ENCODE results near the gene SOCS6. TPM values are rescaled to one million over a fixed set of nuclear protein-coding genes. Genes with fewer than 3 reads are reported as not detected.
"Not testable (repeated sequence)": the region's sequence is repeated elsewhere in the genome, so short reads cannot be mapped to it uniquely, and the experiment has no call there.

Gene SOCS6
- total RNA-seq, 4 donors from 2014 or later = 16.3 to 26.5 (median 18.5) TPM

- TF ChIP-seq POLR2A (IDR thresholded peaks at IDR 0.05) = no peak
- no peak for TF ChIP-seq POLR2AphosphoS5 (IDR thresholded peaks at IDR 0.05)
- no peak for TF ChIP-seq CTCF (IDR thresholded peaks at IDR 0.05)
- no peak for TF ChIP-seq EP300 (IDR thresholded peaks at IDR 0.05)
- no peak for DNase-seq (ENCODE audit: low spot score in 2 of 2)
- Histone ChIP-seq H3K9me3 (no peaks in the 10 kb centered on the region), H3K27me3 (no peaks in the 10 kb centered on the region), H3K4me1 (no peaks in the 10 kb centered on the region), H3K36me3 (no peaks in the 10 kb centered on the region), H3K27ac (no peak overlapping the region), H3K4me3 (no peak overlapping the region)
- WGBS = 54% methylated on average over 2 of the region's 2 CpGs
These were observed 77.3 kb downstream of the SOCS6 start for GRCh38 chr18:70366174-70366573.

- H3K4me1 ChIP-seq = no peaks in the 10 kb centered on the region
- H3K36me3 ChIP-seq = no peaks in the 10 kb centered on the region
- WGBS = 89% methylated on average over 7 of the region's 7 CpGs
- H3K27ac ChIP-seq = no peak overlapping the region
- no peaks in the 10 kb centered on the region for H3K9me3 ChIP-seq
- no peaks in the 10 kb centered on the region for H3K27me3 ChIP-seq
- H3K4me3 ChIP-seq = no peak overlapping the region
- DNase-seq (ENCODE audit: low spot score in 2 of 2) = no peak
- TF ChIP-seq POLR2A (IDR thresholded peaks at IDR 0.05) = no peak
- no peak for TF ChIP-seq CTCF (IDR thresholded peaks at IDR 0.05)
- no peak for TF ChIP-seq POLR2AphosphoS5 (IDR thresholded peaks at IDR 0.05)
- no peak for TF ChIP-seq EP300 (IDR thresholded peaks at IDR 0.05)
These were observed 77.8 kb downstream of the SOCS6 start for GRCh38 chr18:70366670-70367069.

- H3K9me3 ChIP-seq; H3K4me3 ChIP-seq; H3K27ac ChIP-seq; H3K27me3 ChIP-seq; H3K36me3 ChIP-seq; H3K4me1 ChIP-seq; DNase-seq (ENCODE audit: low spot score in 2 of 2): not testable (repeated sequence)
- WGBS = 94% methylated on average over 3 of the region's 3 CpGs
These were observed 78.5 kb downstream of the SOCS6 start for GRCh38 chr18:70367344-70367743.

GRCh38 chr18:70368903-70369302 lies 80.1 kb downstream of the SOCS6 start:
- Histone ChIP-seq H3K4me1 (peaks cover 4% of the 10 kb centered on the region), H3K27me3 (no peaks in the 10 kb centered on the region), H3K27ac (no peak overlapping the region), H3K9me3 (no peaks in the 10 kb centered on the region), H3K4me3 (no peak overlapping the region), H3K36me3 (no peaks in the 10 kb centered on the region)
- no peak for DNase-seq (ENCODE audit: low spot score in 2 of 2)
- TF ChIP-seq CTCF (IDR thresholded peaks at IDR 0.05) (no peak), EP300 (IDR thresholded peaks at IDR 0.05) (no peak), POLR2A (IDR thresholded peaks at IDR 0.05) (no peak), POLR2AphosphoS5 (IDR thresholded peaks at IDR 0.05) (no peak)
- 76% methylated on average over 1 of the region's 1 CpG for WGBS

GRCh38 chr18:70370762-70371733 lies 82.2 kb downstream of the SOCS6 start:
- no peak for TF ChIP-seq EP300 (IDR thresholded peaks at IDR 0.05)
- no peak for TF ChIP-seq POLR2A (IDR thresholded peaks at IDR 0.05)
- TF ChIP-seq POLR2AphosphoS5 (IDR thresholded peaks at IDR 0.05) = no peak
- TF ChIP-seq CTCF (IDR thresholded peaks at IDR 0.05) = no peak
- Histone ChIP-seq H3K27me3 (no peaks in the 10 kb centered on the region), H3K4me1 (peaks cover 4% of the 10 kb centered on the region), H3K4me3 (no peak overlapping the region), H3K9me3 (no peaks in the 10 kb centered on the region), H3K36me3 (no peaks in the 10 kb centered on the region), H3K27ac (no peak overlapping the region)
- no peak for DNase-seq (ENCODE audit: low spot score in 2 of 2)
- 75% methylated on average over 9 of the region's 9 CpGs for WGBS
